Ovary (tissue), 3 donors: Measurements from ENCODE around the gene NRDE2.

ENCODE experiments used
- CTCF ChIP-seq, 3 donors: fragments of 450-650 bp in 2 of 3; fragments of 200-600 bp in 1 of 3; IDR thresholded peaks; one replicate each; pipeline versions ENCODE4 v1.5.1 to v1.8.0; 2016 to 2022; ENCODE audit warnings: antibody characterized with exemption in 3 of 3, mild to moderate bottlenecking in 1 of 3
- EP300 ChIP-seq: sonication (generic); formaldehyde crosslinking; IDR thresholded peaks from one replicate; pipeline ENCODE4 v1.6.1; 2017; ENCODE audit warnings: antibody characterized with exemption
- donor health status: DM: no; HTN: no; CAD: no.

- no peak for TF ChIP-seq CTCF (IDR thresholded peaks at IDR 0.05)
- TF ChIP-seq EP300 = no peak
Measured at GRCh38 chr14:90255871-90256270, 75.9 kb downstream of the NRDE2 start.
